SK-N-SH (cell line): Measurements from ENCODE around the gene MYH6. TPM values are rescaled to one million over a fixed set of nuclear protein-coding genes. Genes with fewer than 3 reads are reported as not detected.

ENCODE experiments used
- CTCF ChIA-PET: fragments of 300-600, 350-600 bp; formaldehyde crosslinking; extraction: SDS; loops from one replicate; lab custom pipeline; 2021; lab: Yijun Ruan, JAX
- POLR2A ChIA-PET: fragments of 350-600 bp; sonication (Branson Sonifier 250); formaldehyde crosslinking; extraction: SDS; loops from one replicate; lab custom pipeline; 2020; ENCODE audit warnings: antibody characterized with exemption, inconsistent platforms; lab: Yijun Ruan, JAX
- DNase-seq: peaks from one replicate; pipeline ENCODE4 v3.0.0; 2012
- H2AFZ ChIP-seq: fragments of 200-600 bp; sonication (generic); 2 replicates; pipeline ENCODE4 v1.8.1; 2016; ENCODE audit warnings: antibody characterized with exemption, mild to moderate bottlenecking, low read depth
- H3F3A ChIP-seq: fragments of 200-600 bp; sonication (generic); replicated peaks from 2 replicates; pipeline ENCODE3; 2016; ENCODE audit warnings: antibody characterized with exemption, mild to moderate bottlenecking; ENCODE audit not compliant: insufficient read depth
- H3K27ac ChIP-seq, 2 experiments: fragments of 200-500 bp in 1 of 2; fragments of 200-600 bp in 1 of 2; sonication (Bioruptor generic) in 1 of 2; sonication (generic), shearing (Covaris generic) in 1 of 2; 2 replicates each; pipeline versions ENCODE4 v1.5.1 to v1.6.1; 2014 to 2016; ENCODE audit warnings: low read depth in 2 of 2, inconsistent platforms in 1 of 2, low read length in 1 of 2, mild to moderate bottlenecking in 1 of 2, mixed read lengths in 1 of 2
- H3K27me3 ChIP-seq: fragments of 200-600 bp; sonication (generic), shearing (Covaris generic); 2 replicates; pipeline ENCODE4 v1.6.1; 2016; ENCODE audit warnings: mixed run types; ENCODE audit not compliant: insufficient read depth
- H3K36me3 ChIP-seq, 2 experiments: fragments of 200-500 bp in 1 of 2; fragments of 200-600 bp in 1 of 2; sonication (Bioruptor generic) in 1 of 2; sonication (generic) in 1 of 2; replicated peaks in 1 of 2; 2 replicates each; pipeline versions ENCODE3 to v1.5.1; 2014 to 2016; ENCODE audit warnings: low read length in 1 of 2, mild to moderate bottlenecking in 1 of 2; ENCODE audit not compliant: insufficient read depth in 2 of 2, control insufficient read depth in 1 of 2
- H3K4me1 ChIP-seq, 2 experiments: fragments of 200-500 bp in 1 of 2; fragments of 200-600 bp in 1 of 2; sonication (Bioruptor generic) in 1 of 2; sonication (generic), shearing (Covaris generic) in 1 of 2; 2 replicates each; pipeline versions ENCODE4 v1.5.1 to v1.6.1; 2014 to 2016; ENCODE audit warnings: low read depth in 1 of 2, low read length in 1 of 2, mixed run types in 1 of 2; ENCODE audit not compliant: insufficient read depth in 2 of 2, control insufficient read depth in 1 of 2
- H3K4me2 ChIP-seq: fragments of 200-600 bp; sonication (generic), shearing (Covaris generic); 2 replicates; pipeline ENCODE4 v1.6.1; 2017; ENCODE audit warnings: mixed run types
- H3K4me3 ChIP-seq, 2 experiments: fragments of 200-500 bp in 1 of 2; fragments of 200-600 bp in 1 of 2; sonication (Bioruptor generic) in 1 of 2; sonication (generic), shearing (Covaris generic) in 1 of 2; 2 replicates each; pipeline versions ENCODE4 v1.5.1 to v1.8.1; 2014 to 2016; ENCODE audit warnings: low read depth in 2 of 2, inconsistent platforms in 1 of 2, low read length in 1 of 2, mild to moderate bottlenecking in 1 of 2, mixed read lengths in 1 of 2, moderate library complexity in 1 of 2
- H3K79me2 ChIP-seq: fragments of 200-600 bp; sonication (generic); 2 replicates; pipeline ENCODE4 v1.8.1; 2017; ENCODE audit warnings: mild to moderate bottlenecking; ENCODE audit not compliant: insufficient read depth
- H3K9ac ChIP-seq: fragments of 200-600 bp; sonication (generic); 2 replicates; pipeline ENCODE4 v1.6.1; 2017; ENCODE audit warnings: mixed run types
- H3K9me2 ChIP-seq: fragments of 200-600 bp; sonication (generic); 2 replicates; pipeline ENCODE4 v1.6.1; 2017; ENCODE audit warnings: mixed run types
- H3K9me3 ChIP-seq: fragments of 200-600 bp; sonication (generic); 2 replicates; pipeline ENCODE4 v1.6.1; 2017; ENCODE audit warnings: mixed run types, mild to moderate bottlenecking, moderate library complexity
- H4K20me1 ChIP-seq: fragments of 200-600 bp; sonication (generic); 2 replicates; pipeline ENCODE4 v1.6.1; 2017; ENCODE audit warnings: mild to moderate bottlenecking, mixed run types; ENCODE audit not compliant: insufficient read depth
- CHD2 ChIP-seq: fragments of 150-350 bp; IDR thresholded peaks from 2 replicates; pipeline ENCODE4 v1.6.1; 2018; ENCODE audit warnings: low read length; ENCODE audit not compliant: partially characterized antibody
- FOSL2 ChIP-seq: IDR thresholded peaks from 2 replicates; pipeline ENCODE4 v1.4.0; 2012; ENCODE audit warnings: low read depth, mild to moderate bottlenecking, moderate library complexity, borderline replicate concordance
- GABPA ChIP-seq: IDR thresholded peaks from 2 replicates; pipeline ENCODE4 v1.4.0; 2012; ENCODE audit warnings: low read depth, mild to moderate bottlenecking
- MEF2A ChIP-seq: IDR thresholded peaks from 2 replicates; pipeline ENCODE4 v1.4.0; 2012; ENCODE audit warnings: low read depth, borderline replicate concordance
- PBX3 ChIP-seq: IDR thresholded peaks from 2 replicates; pipeline ENCODE4; 2012
- RFX5 ChIP-seq: IDR thresholded peaks from 2 replicates; pipeline ENCODE4 v1.6.1; 2012; ENCODE audit warnings: mild to moderate bottlenecking, improper control_type of control experiment, low read length
- SIN3A ChIP-seq: IDR thresholded peaks from 2 replicates; pipeline ENCODE4 v1.6.1; 2012; ENCODE audit warnings: low read depth, mild to moderate bottlenecking, low read length, moderate library complexity, borderline replicate concordance
- TCF12 ChIP-seq: IDR thresholded peaks from 2 replicates; pipeline ENCODE4 v1.4.0; 2012
- USF1 ChIP-seq: IDR thresholded peaks from 2 replicates; pipeline ENCODE4 v1.4.0; 2012; ENCODE audit warnings: low read depth, borderline replicate concordance
- YY1 ChIP-seq: IDR thresholded peaks from 2 replicates; pipeline ENCODE4 v1.4.0; 2012; ENCODE audit warnings: low read depth, mild to moderate bottlenecking
- WGBS: methylation state at CpG from one replicate; pipeline ENCODE4 v1.1.6; 2017; ENCODE audit warnings: low lambda C conversion rate; 5-methylcytosine and 5-hydroxymethylcytosine counted together
- polyA plus RNA-seq, 3 experiments: library from polyadenylated mRNA; depleted of rRNA; stranded (reverse); fragments of >200 nt; gene quantifications; 2 replicates each; pipeline ENCODE4 v1.2.3, GENCODE V29; 2012
- TF ChIP-seq, protein P1 (sequence below): fragments of 150-350 bp; IDR thresholded peaks from 2 replicates; pipeline ENCODE4 v1.6.1; 2016; ENCODE audit warnings: mild to moderate bottlenecking, low read depth, low read length
- TF ChIP-seq, protein P2 (sequence below): IDR thresholded peaks from 2 replicates; pipeline ENCODE4 v1.6.1; 2012; ENCODE audit warnings: mild to moderate bottlenecking, low read depth, low read length, moderate library complexity

MYH6 gene
- polyA plus RNA-seq, 1 of the 3 experiments (the other 2 are of a cell fraction) = not detected

DNA sequence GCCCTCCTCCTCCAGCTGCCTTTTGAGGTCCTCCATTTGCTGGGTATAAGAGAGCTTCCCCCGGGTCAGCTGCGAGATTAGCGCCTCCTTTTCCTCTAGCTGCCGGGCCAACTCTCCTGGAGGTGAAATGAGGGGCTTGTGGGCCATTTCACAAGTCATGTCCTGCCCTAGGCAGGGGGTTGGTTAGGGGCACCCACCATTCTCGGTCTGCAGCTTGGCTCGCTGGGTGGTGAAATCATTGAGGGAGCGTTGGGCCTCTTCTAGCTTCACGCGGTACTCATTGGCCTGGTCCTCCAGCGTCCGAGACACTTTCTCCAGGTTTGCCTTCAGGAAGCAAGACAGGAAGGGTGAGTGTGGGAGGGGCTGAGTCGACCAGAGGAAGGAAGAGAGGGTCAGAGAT lies 18.7 kb downstream of the MYH6 start:
- CTCF ChIA-PET = interaction anchor here (5.5 kb wide), 1 partner anchor 10 kb away, joined by 34 read pairs; no protein-coding TSS in a partner anchor
- H3K9me3 ChIP-seq = no peaks in the 10 kb centered on the region

More for the DNA sequence above, 18.7 kb downstream of the MYH6 start:
- POLR2A ChIA-PET = no interaction called here
- Histone ChIP-seq H3K9me2 (no peaks in the 10 kb centered on the region), H2AFZ (no peak overlapping the region), H3K4me2 (no peak overlapping the region), H3K79me2 (no peaks in the 10 kb centered on the region), H3K4me3 (no peak overlapping the region), H3K4me1 (no peaks in the 10 kb centered on the region), H4K20me1 (no peaks in the 10 kb centered on the region), H3F3A (no peaks in the 10 kb centered on the region), H3K27me3 (peaks cover 32% of the 10 kb centered on the region), H3K9ac (no peak overlapping the region), H3K27ac (no peak overlapping the region), H3K36me3 (no peaks in the 10 kb centered on the region)
- TF ChIP-seq MEF2A (no peak), YY1 (no peak), RFX5 (no peak), CHD2 (no peak), TCF12 (no peak), PBX3 (no peak), SIN3A (no peak), FOSL2 (no peak), GABPA (no peak), USF1 (no peak)
- TF ChIP-seq, protein P1, sequence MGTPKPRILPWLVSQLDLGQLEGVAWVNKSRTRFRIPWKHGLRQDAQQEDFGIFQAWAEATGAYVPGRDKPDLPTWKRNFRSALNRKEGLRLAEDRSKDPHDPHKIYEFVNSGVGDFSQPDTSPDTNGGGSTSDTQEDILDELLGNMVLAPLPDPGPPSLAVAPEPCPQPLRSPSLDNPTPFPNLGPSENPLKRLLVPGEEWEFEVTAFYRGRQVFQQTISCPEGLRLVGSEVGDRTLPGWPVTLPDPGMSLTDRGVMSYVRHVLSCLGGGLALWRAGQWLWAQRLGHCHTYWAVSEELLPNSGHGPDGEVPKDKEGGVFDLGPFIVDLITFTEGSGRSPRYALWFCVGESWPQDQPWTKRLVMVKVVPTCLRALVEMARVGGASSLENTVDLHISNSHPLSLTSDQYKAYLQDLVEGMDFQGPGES = no peak
- TF ChIP-seq, protein P2, sequence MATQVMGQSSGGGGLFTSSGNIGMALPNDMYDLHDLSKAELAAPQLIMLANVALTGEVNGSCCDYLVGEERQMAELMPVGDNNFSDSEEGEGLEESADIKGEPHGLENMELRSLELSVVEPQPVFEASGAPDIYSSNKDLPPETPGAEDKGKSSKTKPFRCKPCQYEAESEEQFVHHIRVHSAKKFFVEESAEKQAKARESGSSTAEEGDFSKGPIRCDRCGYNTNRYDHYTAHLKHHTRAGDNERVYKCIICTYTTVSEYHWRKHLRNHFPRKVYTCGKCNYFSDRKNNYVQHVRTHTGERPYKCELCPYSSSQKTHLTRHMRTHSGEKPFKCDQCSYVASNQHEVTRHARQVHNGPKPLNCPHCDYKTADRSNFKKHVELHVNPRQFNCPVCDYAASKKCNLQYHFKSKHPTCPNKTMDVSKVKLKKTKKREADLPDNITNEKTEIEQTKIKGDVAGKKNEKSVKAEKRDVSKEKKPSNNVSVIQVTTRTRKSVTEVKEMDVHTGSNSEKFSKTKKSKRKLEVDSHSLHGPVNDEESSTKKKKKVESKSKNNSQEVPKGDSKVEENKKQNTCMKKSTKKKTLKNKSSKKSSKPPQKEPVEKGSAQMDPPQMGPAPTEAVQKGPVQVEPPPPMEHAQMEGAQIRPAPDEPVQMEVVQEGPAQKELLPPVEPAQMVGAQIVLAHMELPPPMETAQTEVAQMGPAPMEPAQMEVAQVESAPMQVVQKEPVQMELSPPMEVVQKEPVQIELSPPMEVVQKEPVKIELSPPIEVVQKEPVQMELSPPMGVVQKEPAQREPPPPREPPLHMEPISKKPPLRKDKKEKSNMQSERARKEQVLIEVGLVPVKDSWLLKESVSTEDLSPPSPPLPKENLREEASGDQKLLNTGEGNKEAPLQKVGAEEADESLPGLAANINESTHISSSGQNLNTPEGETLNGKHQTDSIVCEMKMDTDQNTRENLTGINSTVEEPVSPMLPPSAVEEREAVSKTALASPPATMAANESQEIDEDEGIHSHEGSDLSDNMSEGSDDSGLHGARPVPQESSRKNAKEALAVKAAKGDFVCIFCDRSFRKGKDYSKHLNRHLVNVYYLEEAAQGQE = no peak
- DNase-seq = no peak
- WGBS = 34% methylated on average over 12 of the region's 12 CpGs
